Tibial artery (tissue), 4 donors: ENCODE measurements around the gene SFMBT2.
"Not testable (repeated sequence)": the region's sequence is repeated elsewhere in the genome, so short reads cannot be mapped to it uniquely, and the experiment has no call there.

ENCODE experiments used
- DNase-seq, 2 donors: peaks; one replicate each; pipeline ENCODE4 v3.0.0-alpha.2; 2019
- H3K27ac ChIP-seq, 2 donors: fragments of 200-600 bp; sonication (generic) in 1 of 2; 1 replicate in 1 of 2; 2 replicates in 1 of 2; pipeline ENCODE4 v1.5.1; 2018 to 2019; ENCODE audit warnings: mild to moderate bottlenecking in 1 of 2
- H3K27me3 ChIP-seq, 2 donors: fragments of 200-600 bp; sonication (generic) in 1 of 2; one replicate each; pipeline versions ENCODE4 v1.5.1 to v1.6.0; 2016 to 2019
- H3K36me3 ChIP-seq, 3 donors: fragments of 200-600 bp; sonication (generic) in 2 of 3; one replicate each; pipeline ENCODE4 v1.5.1; 2016 to 2019; ENCODE audit warnings: mild to moderate bottlenecking in 2 of 3
- H3K4me1 ChIP-seq, 4 donors: fragments of 200-600 bp; sonication (generic) in 2 of 4; 1 replicate in 3 of 4; 2 replicates in 1 of 4; pipeline ENCODE4 v1.5.1; 2016 to 2019
- H3K4me3 ChIP-seq, 2 donors: fragments of 200-600 bp; sonication (generic) in 1 of 2; 1 replicate in 1 of 2; 2 replicates in 1 of 2; pipeline ENCODE4 v1.5.1; 2018 to 2019; ENCODE audit warnings: mild to moderate bottlenecking in 2 of 2
- H3K9me3 ChIP-seq, 3 donors: fragments of 200-600 bp; sonication (generic) in 1 of 3; one replicate each; pipeline ENCODE4 v1.5.1; 2016 to 2019
- intact Hi-C: fragments of 100-400 bp; cut with DNase I; formaldehyde crosslinking; loops from one replicate; pipeline ENCODE4 v1.15.0; 2023; ENCODE audit warnings: low total_unique reads
- TF ChIP-seq, protein P1 (sequence below), 2 experiments: fragments of 200-600 bp in 1 of 2; fragments of 450-650 bp in 1 of 2; IDR thresholded peaks; one replicate each; pipeline ENCODE4 v1.5.1; 2017 to 2019; ENCODE audit warnings: antibody characterized with exemption in 2 of 2, mild to moderate bottlenecking in 1 of 2, moderate library complexity in 1 of 2

The SFMBT2 gene

DNA sequence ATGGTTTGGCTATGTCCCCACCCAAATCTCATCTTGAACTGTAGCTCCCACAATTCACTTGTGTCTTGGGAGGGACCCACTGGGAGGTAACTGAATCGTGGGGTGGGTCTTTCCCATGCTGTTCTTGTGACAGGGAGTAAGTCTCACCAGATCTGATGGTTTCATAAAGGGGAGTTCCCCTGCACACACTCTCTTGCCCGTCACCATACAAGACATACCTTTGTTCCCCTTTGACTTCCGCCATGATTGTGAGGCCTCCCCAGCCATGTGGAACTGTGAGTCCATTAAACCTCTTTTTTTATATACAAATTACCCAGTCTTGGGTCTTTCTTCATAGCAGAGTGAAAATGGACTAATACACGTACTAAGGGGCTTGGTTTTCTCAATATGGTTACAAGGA, 106.7 kb downstream of the SFMBT2 start:
- intact Hi-C loops = no loop called here

DNA sequence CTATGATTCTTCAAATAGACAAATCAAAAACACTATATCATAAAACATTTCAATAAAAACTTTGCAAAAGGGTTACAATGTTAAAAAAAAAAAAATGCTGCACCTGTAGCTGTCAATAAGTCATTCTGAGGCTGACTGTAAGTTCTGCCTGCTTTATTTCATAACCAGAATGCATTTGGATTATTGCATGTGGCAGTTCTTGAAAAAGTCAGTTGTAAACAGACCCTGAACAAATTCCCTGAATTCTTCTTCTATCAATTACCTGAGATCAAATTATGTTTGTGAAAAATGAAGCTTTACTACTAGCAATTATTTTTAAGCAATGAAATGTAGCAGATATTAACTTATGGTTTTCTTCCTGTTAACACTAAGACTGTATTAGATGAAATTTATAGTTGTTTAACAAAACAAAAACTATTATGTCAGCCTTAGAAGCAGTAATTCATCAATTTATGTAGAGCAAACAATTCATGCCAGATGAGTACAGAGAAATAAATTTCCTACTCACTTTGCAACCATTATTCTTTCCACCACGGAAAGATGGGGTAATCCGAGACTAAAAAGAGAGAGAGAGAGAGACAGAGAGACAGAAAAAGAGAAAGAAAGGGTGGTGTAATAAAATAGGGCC, 107.8 kb downstream of the SFMBT2 start:
- H3K4me3 ChIP-seq = no peak overlapping the region
- H3K4me1 ChIP-seq = peaks cover 0 to 7% (median 0%) of the 10 kb centered on the region in 4 donors
- no peaks in the 10 kb centered on the region for H3K36me3 ChIP-seq
- TF ChIP-seq, protein P1, sequence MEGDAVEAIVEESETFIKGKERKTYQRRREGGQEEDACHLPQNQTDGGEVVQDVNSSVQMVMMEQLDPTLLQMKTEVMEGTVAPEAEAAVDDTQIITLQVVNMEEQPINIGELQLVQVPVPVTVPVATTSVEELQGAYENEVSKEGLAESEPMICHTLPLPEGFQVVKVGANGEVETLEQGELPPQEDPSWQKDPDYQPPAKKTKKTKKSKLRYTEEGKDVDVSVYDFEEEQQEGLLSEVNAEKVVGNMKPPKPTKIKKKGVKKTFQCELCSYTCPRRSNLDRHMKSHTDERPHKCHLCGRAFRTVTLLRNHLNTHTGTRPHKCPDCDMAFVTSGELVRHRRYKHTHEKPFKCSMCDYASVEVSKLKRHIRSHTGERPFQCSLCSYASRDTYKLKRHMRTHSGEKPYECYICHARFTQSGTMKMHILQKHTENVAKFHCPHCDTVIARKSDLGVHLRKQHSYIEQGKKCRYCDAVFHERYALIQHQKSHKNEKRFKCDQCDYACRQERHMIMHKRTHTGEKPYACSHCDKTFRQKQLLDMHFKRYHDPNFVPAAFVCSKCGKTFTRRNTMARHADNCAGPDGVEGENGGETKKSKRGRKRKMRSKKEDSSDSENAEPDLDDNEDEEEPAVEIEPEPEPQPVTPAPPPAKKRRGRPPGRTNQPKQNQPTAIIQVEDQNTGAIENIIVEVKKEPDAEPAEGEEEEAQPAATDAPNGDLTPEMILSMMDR (IDR thresholded peaks at IDR 0.05) = no peak
- H3K27ac ChIP-seq = no peak overlapping the region
- H3K27me3 ChIP-seq = no peaks in the 10 kb centered on the region
- DNase-seq = no peak
- intact Hi-C loops = no loop called here
- H3K9me3 ChIP-seq = no peaks in the 10 kb centered on the region

More for the DNA sequence above, 106.7 kb downstream of the SFMBT2 start:
- TF ChIP-seq, protein P1 (IDR thresholded peaks at IDR 0.05) = no peak
- Histone ChIP-seq H3K27me3 (no peaks in the 10 kb centered on the region), H3K27ac (no peak overlapping the region), H3K9me3 (no peaks in the 10 kb centered on the region), H3K4me1 (peaks cover 0 to 7% (median 0%) of the 10 kb centered on the region in 4 donors), H3K4me3 (no peak overlapping the region), H3K36me3 (no peaks in the 10 kb centered on the region)
- DNase-seq = no peak

DNA sequence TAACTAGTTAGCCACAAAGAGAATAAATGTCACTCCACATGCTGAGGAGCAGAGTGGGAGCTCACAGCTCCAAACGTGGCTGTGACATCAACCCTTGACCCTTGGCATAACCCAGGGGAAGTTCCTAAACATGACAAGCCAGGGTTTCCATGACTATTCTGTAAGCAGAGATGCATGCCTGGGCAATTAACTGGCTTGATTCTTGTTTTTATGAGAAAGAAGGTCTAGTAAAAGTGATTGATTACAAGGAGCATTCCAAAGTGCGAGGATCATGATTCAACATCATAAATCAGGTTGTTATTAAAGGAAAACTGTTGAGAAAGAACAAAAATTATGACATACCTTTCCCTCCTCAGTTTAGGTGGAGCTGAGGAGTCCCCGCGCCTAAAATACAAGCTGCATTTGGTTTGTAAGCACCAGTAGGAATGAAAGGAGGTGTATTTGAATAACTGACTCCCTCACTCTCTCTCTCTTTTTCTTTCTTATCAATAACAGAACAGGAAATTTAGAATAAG, 108.4 kb downstream of the SFMBT2 start:
- DNase-seq = no peak
- intact Hi-C loops = no loop called here
- TF ChIP-seq, protein P1 (IDR thresholded peaks at IDR 0.05) = no peak
- H3K4me1 ChIP-seq = peaks cover 0 to 7% (median 0%) of the 10 kb centered on the region in 4 donors
- no peaks in the 10 kb centered on the region for H3K9me3 ChIP-seq
- no peak overlapping the region for H3K4me3 ChIP-seq
- no peak overlapping the region for H3K27ac ChIP-seq
- H3K27me3 ChIP-seq = no peaks in the 10 kb centered on the region
- no peaks in the 10 kb centered on the region for H3K36me3 ChIP-seq

DNA sequence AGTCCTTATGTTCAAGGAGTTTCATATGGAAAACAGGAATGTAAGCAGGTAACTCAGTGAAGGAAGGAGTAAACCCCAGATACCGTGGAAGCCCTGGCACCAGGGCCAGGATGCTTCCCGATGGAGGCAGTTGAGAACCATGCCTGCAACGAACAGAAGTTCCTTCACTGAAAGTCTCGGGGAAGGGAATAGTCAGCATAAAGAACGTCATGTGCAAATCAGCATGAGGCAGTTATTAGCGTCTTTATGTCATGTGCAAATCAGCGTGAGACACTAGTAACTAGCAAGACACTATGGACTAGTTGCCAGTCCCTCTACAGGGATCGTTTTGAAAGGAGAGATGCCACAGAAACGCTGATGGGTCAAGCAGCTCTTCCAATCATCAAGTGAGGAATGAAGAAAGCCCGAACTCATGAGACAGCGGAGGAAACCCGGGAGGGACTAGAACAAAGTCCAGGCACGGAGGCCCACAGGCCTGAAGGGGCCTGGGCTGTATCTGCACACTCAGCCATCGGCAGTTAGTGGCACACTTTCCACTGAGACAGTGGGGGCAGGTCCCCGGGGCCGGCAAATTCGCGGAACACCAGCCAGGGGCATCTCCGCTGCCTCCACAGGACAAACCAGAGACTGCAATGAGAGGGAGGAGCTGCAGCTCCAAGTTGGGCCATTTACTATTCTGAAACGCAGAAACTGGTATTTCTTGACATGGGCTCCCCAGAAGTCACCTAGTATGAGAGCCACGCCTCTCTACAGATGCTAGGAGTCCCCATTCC, 109.6 kb downstream of the SFMBT2 start:
- Histone ChIP-seq H3K36me3 (no peaks in the 10 kb centered on the region), H3K27ac (no peak overlapping the region), H3K4me3 (no peak overlapping the region), H3K9me3 (no peaks in the 10 kb centered on the region), H3K4me1 (peaks cover 0 to 7% (median 0%) of the 10 kb centered on the region in 4 donors), H3K27me3 (no peaks in the 10 kb centered on the region)
- DNase-seq = no peak
- intact Hi-C loops = no loop called here
- TF ChIP-seq, protein P1 (IDR thresholded peaks at IDR 0.05) = no peak

DNA sequence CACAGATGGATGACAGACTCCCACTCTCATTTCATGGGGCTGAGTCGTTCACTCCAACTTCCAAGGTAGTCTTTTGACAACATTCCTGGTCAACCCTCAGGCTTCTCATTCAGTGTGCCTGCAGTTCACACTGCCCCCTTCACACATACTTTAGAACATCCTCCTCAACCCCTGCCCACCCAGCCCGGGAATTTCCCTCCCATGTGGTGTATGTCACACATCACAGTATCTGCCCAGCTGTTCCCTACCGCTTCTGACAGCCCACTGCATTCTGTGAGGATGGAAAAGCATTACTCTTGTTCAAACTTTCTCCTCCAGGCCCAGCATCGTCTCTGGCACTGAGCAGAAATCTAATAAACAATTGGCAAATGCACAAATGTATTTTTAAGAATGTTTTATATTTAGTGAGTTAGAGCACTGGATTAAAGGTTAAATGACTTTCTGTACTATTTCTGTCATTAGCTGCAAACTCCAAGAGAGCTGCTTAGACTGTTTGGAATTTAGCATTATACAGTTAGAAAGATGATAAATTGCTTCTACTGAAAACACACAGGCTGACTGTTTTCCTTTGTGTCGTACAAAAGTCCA, 110.4 kb downstream of the SFMBT2 start:
- Histone ChIP-seq H3K4me3 (no peak overlapping the region), H3K36me3 (no peaks in the 10 kb centered on the region), H3K4me1 (peaks cover 0 to 7% (median 0%) of the 10 kb centered on the region in 4 donors), H3K27me3 (no peaks in the 10 kb centered on the region), H3K9me3 (no peaks in the 10 kb centered on the region), H3K27ac (no peak overlapping the region)
- intact Hi-C loops = no loop called here
- no peak for DNase-seq
- TF ChIP-seq, protein P1 (IDR thresholded peaks at IDR 0.05) = no peak

DNA sequence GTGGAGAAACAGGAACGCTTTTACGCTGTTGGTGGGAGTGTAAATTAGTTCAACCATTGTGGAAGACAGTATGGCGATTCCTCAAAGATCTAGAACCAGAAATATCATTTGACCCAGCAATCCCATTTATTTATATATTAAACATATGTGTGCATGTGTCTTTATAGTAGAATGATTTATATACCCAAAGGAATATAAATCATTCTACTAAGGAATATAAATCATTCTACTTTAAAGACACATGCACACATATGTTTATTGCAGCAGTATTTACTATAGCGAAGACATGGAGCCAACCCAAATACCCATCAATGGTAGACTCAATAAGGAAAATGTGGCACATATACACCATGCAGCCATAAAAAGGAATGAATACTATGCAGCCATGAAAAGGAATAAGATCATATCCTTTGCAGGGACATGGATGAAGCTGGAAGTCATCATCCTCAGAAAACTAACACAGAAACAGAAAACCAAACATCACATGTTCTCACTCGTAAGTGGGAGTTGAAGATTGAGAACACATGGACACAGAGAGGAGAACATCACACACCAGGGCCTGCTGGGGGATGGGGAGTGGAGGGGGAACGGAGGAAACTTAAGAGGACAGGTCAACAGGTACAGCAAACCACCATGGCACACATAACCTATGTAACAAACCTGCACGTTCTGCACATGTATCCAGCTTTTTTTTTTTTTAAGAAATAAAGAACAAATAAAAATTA, 111.1 kb downstream of the SFMBT2 start:
- H3K27me3 ChIP-seq, H3K36me3 ChIP-seq, intact Hi-C loops, DNase-seq, H3K9me3 ChIP-seq, H3K4me3 ChIP-seq, H3K27ac ChIP-seq, H3K4me1 ChIP-seq: not testable (repeated sequence)
